GM18508 (cell line): ENCODE measurements around the gene ACVR1B.

ENCODE experiments used
- ATAC-seq: cut with Tn5 transposase; IDR thresholded peaks from one replicate; pipeline ENCODE4 v1.9.1; 2021; ENCODE audit warnings: moderate number of reproducible peaks; ENCODE audit not compliant: insufficient read depth, unreplicated experiment

Gene ACVR1B

GRCh38 chr12:52036587-52037171 is 85.2 kb downstream of the ACVR1B start:
- ATAC-seq, result no peak

DNA sequence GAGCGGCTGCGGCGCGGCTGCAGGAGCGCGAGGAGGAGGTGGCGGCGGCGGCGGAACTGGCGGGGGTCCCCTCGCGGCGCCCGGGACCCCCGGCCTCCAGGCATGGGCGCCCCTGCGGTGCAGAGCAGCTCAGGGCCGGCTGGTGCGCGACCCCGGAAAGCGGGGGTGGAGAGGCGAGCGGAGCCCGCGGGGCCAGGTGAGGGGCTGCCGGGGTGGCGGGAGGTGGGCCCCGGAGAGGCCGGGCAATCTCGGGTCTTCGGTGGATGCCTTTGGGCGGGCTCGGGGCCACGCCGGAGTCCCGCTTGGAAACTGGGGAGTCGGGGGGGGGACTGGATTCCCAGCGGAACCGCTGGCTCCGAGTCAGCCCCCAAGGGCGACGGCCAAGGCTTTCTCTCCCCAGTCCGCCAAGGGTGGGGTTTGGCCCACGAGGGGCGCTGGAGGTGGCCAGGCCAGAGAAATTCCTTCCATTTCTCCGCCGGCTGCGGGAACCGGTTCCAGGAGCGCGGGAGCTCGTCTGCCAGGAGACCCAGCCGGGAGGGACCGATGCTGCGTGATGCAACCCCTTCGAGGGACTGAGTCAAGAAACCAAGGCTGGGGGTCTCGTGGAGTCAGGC is 85.9 kb downstream of the ACVR1B start:
- ATAC-seq, result no peak

GRCh38 chr12:52038447-52038846 is 86.9 kb downstream of the ACVR1B start:
- no peak for ATAC-seq

- ATAC-seq, result no peak
These were observed 89.5 kb downstream of the ACVR1B start for GRCh38 chr12:52041035-52041434.

- no peak for ATAC-seq
These were observed 90.2 kb downstream of the ACVR1B start for GRCh38 chr12:52041695-52042123.

- ATAC-seq, result no peak
These were observed 91.3 kb downstream of the ACVR1B start for GRCh38 chr12:52042706-52043385.

- ATAC-seq, result no peak
These were observed 92.1 kb downstream of the ACVR1B start for GRCh38 chr12:52043386-52044212.

- ATAC-seq, result no peak
These were observed 92.9 kb downstream of the ACVR1B start for GRCh38 chr12:52044292-52044983.

DNA sequence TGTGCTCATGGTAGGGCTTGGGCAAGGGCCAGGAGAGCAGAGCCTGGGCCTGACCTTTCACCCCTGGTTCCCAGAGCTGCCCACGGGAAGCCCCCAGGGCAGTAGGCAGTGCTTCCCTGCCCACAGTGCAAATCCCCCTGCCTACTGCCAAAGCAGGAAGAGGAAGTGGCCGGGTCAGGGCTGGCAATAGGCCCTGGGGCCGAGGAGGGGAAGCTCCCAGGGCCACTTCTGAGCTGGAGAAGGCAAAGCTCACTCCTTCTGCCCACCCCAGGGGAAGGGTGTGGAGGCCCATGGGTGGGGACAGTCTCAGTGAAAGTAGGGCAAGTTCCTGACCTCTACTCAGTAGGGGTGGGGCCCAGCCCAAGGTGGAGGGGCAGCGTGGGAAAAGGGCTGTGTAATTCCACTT is 94.3 kb downstream of the ACVR1B start:
- no peak for ATAC-seq
